ENCODE measurements around the gene EIF5B.

Gene EIF5B

DNA sequence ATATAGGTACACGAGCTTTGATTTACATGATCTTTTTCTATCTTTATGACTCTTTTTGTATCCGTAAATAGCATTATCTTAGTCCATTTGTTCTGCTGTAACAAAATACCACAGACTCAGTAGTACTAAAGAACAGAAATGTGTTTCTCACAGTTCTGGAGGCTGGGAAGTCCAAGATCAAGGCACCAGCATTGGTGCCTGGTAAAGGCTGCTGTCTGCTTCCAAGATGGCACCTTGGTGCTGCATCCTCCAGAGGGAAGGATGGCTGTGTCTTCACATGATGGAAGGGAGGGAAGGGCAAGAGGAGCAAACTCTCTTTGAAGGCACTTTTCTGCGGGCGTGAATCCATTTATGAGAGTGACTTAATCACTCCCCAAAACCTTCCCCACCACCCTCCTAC is 36.0 kb downstream of the EIF5B start:
- no peak for DNase-seq (ENCODE audit: low read depth in 2 of 2)

- DNase-seq (ENCODE audit: low read depth in 2 of 2), result no peak
These were observed 37.6 kb downstream of the EIF5B start for GRCh38 chr2:99374747-99375146.

GRCh38 chr2:99376254-99376864 is 39.2 kb downstream of the EIF5B start:
- no peak for DNase-seq (ENCODE audit: low read depth in 2 of 2)

- DNase-seq (ENCODE audit: low read depth in 2 of 2), result no peak
These were observed 40.7 kb downstream of the EIF5B start for GRCh38 chr2:99377879-99378278.

DNA sequence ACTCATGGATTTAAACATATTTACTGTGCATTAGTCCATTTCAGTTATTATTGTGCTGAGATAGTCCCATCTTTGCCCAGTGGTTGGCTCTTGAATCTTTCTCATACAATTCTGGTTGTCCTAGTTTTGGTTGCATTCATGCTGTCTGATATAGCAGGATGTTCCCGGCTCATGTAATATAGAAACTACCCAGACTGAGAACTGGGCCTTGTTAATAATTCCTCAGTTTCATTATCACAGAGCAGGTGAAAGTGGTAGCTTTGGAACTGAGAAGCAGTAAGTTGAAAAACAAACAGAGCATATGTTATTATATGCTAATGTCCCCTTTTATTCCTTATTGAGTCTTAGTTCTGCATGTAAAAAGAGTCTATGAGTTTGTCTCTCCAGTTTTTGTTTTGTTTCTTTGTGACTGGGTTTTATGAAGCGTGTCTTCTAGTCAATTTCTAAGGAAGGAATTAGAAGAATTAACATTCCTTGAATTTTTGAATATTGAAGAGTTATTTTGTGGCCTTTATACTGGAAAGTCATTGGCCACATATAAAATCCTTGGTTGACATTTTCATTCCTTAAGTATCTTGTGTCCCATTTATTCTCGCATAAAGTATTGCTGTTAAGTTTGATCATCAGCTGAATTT is 43.3 kb downstream of the EIF5B start:
- no peak for DNase-seq (ENCODE audit: low read depth in 2 of 2)

DNA sequence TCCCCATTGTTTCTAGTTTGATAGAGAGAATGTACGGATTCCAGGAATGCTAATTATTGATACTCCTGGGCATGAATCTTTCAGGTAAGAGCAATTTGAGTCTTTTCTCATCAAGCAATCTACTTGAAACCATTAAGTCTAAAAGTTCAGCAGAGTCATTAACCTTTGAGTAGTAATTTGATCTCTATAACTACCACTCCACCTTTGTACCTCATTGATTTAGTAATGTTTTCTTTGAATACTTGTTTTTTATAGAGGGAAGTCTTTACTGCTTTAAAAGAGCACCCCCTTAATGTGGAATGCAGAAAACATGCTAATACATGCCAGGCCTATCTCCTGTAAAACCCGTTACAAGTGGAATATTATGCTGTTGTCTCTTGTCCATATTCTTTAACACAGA is 45.0 kb downstream of the EIF5B start:
- DNase-seq (ENCODE audit: low read depth in 2 of 2), result no peak

- DNase-seq (ENCODE audit: low read depth in 2 of 2), result no peak
These were observed 48.8 kb downstream of the EIF5B start for GRCh38 chr2:99386011-99386410.

DNA sequence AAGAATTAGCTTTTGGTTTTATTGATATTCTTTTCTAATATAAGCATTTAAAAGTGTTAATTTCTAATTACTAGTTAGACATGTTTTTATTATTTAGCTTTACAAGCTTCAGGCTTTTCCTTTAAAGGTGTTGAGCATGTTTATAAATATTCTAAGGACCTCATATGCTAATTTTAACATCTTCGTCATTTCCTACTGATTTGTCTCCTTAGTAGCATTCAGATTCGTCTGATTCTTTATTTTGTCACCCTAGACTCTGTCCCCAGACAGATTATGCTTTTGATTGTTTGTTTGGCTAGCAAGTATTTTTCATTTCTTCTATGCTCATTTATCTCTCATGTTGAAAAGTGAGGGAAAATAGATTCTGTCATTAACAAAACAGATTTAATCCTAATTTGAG is 51.7 kb downstream of the EIF5B start:
- no peak for DNase-seq (ENCODE audit: low read depth in 2 of 2)

DNA sequence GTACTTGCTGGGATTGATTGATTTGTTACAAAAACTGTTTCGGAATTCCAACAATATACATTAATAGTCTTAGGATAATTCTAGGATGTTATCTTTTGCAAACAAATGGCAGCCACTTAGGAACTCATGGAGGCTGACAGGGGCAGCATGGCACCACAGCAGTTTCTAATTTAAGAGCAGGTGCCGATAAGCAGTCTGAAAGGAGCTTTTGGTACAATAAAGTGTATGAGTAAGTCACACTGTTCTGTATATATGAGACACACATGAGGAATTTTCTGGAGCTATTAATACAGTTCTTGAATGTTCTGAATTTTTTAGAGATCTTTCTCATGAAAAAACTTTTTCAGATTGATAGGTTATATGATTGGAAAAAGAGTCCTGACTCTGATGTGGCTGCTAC is 52.2 kb downstream of the EIF5B start:
- no peak for DNase-seq (ENCODE audit: low read depth in 2 of 2)

DNA sequence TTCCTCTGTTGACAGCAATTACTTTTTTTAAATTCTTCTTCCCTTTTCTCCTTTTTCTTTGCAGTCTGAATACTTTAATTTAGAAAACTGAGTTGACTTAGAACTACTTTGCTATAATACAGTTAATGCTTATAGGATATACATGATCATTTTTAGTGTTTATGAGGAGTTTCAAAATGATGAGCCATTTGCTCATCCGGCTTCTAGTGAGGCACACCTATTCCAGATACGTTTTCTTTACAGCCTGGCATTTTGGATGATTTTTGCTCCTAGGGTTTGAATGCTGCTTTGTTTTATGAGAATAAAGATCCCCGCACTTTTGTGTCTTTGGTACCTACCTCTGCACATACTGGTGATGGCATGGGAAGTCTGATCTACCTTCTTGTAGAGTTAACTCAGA is 52.8 kb downstream of the EIF5B start:
- no peak for DNase-seq (ENCODE audit: low read depth in 2 of 2)

GRCh38 chr2:99395589-99396130 is 58.5 kb downstream of the EIF5B start:
- DNase-seq (ENCODE audit: low read depth in 2 of 2), result no peak

DNA sequence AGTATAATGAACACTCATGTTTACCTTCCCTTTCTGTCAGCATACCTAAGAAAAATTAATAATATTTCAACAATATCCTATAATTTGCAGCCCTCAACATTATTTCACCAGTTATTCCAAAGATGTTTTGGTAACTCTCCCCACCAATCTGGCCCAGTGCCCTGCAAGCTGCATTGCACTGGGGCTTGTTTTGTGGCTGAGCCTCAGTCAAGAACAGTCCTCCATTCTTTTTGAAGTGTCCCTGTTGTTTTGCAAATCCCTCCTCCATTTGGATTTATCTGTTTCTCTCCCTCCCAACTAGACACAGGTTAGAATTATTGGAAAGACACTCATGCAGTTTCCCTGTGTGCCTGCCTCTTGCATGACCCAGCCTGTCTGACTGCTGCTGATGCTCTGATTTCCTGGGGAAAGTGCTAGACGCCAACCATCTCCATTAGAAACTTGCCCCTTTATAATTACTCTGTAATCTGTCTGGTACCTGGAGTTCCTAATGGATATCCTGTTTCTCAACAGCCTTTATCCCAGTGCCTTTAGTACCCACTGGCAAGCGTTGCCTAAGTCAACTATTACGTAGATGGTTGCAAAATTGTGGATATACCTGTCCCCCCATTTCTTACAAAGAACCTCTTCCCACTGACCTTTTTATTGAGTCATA is 60.2 kb downstream of the EIF5B start:
- DNase-seq (ENCODE audit: low read depth in 2 of 2), result no peak

DNA sequence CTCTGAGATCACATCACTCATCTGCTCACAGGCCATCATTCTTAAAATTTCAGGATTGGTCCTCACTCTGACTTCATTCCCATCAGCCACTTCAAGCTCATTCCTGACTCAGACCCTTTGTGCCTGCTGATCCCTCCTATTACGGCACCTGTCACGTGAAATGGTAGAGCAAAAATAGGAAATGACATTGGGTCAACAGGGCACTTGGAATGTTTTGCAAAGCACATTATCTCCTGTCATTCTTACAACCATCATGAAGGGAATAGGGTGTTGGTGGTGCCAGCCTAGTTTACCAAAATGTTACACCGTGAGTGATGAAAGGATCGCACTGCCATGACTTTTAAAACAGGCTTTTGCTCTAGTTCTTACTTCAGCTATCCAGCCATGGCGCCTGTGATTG is 61.1 kb downstream of the EIF5B start:
- DNase-seq (ENCODE audit: low read depth in 2 of 2), result no peak

GRCh38 chr2:99399063-99399462 is 61.9 kb downstream of the EIF5B start:
- DNase-seq (ENCODE audit: low read depth in 2 of 2), result no peak

GRCh38 chr2:99399795-99400194 is 62.6 kb downstream of the EIF5B start:
- no peak for DNase-seq (ENCODE audit: low read depth in 2 of 2)

DNA sequence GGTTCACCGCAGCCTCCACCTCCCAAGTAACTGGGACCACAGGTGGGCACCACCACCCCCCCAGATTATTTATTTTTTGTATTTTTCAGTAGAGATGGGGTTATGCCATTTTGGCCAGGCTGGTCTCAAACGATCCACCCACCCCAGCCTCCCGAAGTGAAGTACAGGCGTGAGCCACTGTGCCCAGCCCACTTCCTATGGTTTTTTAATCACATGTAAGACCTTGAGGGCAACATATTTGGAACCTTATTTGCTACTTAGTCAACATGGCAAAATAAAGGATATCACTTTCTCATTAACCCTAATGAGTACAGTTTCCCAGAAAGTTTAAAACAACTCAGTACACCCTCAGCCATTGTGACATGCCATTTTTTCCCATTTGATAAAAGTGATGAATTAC is 64.7 kb downstream of the EIF5B start:
- no peak for DNase-seq (ENCODE audit: low read depth in 2 of 2)

DNA sequence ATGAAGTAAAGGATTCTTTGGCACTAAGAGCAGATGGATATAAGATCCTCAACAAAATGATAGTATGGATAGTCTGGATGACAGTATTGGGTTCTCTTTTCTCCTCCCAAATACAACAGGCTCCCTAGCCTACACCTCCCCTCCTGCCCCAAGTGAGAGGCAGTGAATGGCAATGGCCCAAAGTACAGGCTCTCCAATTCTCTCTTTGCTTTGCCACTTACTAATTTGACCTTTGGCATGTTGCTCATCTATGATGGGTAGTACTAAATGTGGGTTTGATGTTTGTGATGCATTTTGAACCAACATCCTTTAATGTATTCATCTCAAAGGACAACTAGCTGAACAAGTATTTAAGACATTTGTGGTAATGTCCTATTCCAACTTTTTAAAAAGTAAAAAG is 65.9 kb downstream of the EIF5B start:
- DNase-seq (ENCODE audit: low read depth in 2 of 2), result no peak

- no peak for DNase-seq (ENCODE audit: low read depth in 2 of 2)
These were observed 66.3 kb downstream of the EIF5B start for GRCh38 chr2:99403524-99403923.

DNA sequence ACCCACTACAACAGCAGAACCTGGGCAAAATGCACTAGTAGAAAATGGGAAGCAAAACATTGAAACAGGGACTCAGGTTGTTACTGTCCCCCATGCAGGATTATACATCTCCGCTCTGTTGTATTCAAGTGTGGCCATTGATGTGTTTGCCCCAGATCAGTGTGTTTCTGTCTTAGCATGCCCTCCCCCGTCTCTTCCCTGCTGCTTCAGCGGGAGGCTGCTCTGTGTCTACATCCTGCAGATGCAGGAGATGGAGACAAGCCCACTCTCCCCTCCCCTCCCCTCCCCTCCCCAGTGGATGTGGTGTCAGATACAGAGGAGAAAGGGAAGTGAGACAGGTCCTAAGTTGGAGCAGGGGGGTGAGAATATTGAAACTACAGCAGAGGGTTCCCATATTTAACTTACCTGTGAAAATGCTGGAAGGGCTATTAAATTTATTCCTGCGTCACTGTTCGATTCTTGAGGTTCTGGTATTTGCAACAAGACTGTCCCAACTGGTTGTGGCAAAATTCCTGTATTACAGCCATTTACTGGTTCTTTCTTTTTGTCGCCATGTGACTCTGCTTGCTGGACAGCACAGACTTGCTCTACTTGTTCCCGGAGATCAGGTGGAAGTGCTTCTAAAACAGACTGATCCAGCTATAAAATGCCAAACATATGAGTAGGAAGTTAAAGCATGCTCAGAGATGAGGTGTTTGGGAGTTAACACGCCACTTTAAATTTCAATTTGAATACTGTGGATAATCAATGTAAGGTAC is 67.0 kb downstream of the EIF5B start:
- no peak for DNase-seq (ENCODE audit: low read depth in 2 of 2)

- DNase-seq (ENCODE audit: low read depth in 2 of 2), result no peak
These were observed 67.8 kb downstream of the EIF5B start for GRCh38 chr2:99404797-99405669.

DNA sequence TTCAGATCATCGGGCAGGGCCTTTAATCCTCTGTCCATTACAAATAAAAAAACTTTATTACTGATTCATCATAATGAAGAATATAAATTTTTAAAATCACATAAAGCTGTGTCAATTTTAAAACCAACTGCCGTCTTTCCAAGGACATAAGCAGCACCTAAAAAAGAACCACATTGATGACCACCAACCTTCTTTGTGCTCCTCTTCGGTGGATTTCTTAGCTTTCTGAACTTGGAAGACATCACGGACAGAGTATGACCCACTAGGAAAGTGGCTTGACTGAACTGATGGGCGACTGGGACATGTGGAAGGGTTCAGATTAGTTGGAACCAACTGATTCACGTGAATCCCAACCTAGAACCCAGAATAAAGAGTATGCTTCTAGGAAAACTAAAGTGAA is 68.9 kb downstream of the EIF5B start:
- no peak for DNase-seq (ENCODE audit: low read depth in 2 of 2)

- no peak for DNase-seq (ENCODE audit: low read depth in 2 of 2)
These were observed 73.1 kb downstream of the EIF5B start for GRCh38 chr2:99410276-99410675.
